GM18520 (cell line): ENCODE measurements around the gene PITPNM3.
"Not testable (repeated sequence)": the region's sequence is repeated elsewhere in the genome, so short reads cannot be mapped to it uniquely, and the experiment has no call there.

ENCODE experiments used
- ATAC-seq: cut with Tn5 transposase; IDR thresholded peaks from one replicate; pipeline ENCODE4 v1.9.1; 2021; ENCODE audit not compliant: unreplicated experiment

Gene PITPNM3

DNA sequence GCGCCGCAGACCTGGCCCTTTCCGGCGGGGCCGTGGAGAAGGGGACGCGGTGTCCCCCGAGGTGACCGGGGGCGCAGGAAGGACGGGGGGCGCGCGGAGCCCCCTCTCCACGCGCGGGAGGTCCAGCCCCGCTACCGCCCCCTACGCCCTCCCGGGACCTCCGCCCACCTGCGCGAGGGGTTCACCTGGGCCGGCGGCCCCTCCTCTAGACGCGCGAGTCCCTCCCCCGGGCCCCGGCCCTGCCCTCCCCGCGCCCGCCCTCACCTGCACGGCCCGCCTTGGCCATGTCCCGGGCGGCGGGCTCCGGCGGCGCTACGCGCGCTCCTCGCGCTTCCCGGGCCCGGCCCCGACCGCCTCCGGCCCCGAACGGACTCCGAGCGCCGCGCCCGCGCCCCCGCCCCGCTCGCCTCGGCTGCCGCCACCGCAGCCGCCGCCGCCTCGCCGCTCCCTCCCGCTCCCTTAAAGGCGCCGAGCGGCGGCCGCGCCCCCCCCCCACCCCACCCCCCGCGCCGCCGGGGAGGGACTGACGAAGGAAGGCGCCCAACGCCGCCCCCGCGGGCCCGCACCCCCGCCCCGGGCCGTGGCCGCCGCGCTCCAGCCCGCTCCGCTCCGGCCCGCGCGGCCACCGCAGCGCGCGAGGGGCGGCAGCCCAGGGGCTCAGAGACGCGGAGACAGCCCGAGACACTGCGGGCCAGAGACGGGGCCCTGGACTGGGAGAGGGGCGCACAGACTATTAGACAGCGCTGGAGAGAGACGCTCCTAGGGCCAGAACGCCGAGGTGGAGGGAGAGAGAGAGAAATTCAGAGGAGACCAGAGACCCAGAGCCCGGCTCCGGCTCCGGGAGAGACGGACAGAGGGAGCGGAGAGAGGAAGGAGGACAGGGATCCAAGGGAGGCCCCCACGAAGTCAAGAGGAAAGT lies at the start of gene PITPNM3:
PITPNM3 (minus strand) TSS at position 435 of the 919 bp plus-strand sequence; CDS start at position 286, 149 bp downstream.
- ATAC-seq: no peak

GRCh38 chr17:6605142-6605541 lies 48.8 kb upstream of the PITPNM3 start:
- no peak for ATAC-seq

- ATAC-seq: no peak
These were observed 47.5 kb upstream of the PITPNM3 start for GRCh38 chr17:6603744-6604325.

- no peak for ATAC-seq
These were observed 45.8 kb upstream of the PITPNM3 start for GRCh38 chr17:6602141-6602540.

DNA sequence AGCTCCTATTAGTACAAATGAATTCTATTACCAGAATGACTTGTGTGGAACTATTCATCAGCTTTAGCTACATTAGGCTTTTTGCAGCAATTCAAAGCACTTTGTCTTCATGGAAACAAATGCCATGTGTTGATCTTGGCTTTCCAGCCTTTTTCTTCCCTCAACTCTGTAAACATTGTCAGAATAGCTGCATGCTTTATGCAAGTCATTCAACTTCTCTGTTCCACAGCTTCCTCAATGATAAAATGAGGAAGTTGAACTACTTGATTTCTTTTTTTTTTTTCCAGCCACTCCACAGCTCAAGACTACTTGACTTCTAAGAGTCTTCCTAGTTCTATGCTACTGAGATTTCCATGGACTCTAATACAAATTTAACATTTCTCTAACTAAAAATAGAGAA lies 43.0 kb upstream of the PITPNM3 start:
- ATAC-seq: no peak

DNA sequence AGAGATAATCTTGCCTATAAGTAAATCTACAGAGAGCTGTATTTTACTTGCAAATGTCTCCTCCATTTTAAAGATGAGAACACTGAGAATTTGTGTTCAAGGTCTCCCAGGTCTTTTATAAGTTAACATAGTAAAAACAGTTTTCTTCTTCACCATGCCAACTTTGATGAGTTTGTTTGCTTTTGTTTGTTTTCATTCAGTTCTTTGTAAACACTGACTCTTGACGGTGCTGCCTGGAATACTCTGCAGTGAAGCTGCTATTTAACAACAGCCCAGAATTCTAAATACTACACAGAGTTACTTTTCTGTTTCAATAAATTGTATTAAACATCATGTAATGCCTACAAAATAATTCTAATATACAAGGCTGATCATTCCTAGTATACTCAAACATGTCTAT lies 41.4 kb upstream of the PITPNM3 start:
- ATAC-seq: no peak

DNA sequence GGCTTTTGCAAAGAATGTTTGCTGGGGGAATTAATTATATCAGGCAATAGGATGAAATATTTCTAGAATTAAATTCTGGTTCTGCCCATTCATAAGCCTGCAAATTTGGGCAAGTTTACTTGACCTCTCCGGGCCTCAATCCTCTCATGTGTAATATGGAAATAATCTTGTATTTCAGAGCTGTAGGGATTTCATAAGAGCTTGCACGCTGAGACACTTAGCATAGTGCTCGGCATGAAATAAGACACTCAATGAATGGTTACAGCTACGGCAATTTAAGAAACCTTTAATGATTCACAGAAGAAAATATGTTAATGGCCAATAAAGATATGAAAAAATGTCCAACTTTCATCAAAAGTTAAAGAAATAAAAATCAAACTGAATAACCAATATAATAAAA lies 40.6 kb upstream of the PITPNM3 start:
- no peak for ATAC-seq

GRCh38 chr17:6596511-6596910 lies 40.2 kb upstream of the PITPNM3 start:
- no peak for ATAC-seq

DNA sequence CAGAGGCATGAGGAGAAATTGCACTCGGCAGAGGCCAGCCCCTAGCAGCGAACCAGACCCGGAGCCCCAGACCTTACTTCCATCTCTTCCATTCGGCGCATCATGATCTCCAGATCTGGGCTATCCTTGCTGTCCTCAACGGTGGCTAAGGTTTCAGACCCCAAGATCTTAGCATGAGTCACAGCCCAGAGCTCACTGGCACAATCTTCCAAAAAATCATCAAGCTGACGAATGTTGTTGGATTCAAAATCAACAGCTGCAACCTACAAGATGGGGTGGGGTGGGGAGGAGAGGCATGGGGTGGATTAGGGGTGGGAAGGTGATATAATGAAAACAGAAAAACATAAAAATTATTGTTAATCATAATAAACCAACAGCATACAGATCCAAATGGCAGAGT lies 39.7 kb upstream of the PITPNM3 start:
- no peak for ATAC-seq

DNA sequence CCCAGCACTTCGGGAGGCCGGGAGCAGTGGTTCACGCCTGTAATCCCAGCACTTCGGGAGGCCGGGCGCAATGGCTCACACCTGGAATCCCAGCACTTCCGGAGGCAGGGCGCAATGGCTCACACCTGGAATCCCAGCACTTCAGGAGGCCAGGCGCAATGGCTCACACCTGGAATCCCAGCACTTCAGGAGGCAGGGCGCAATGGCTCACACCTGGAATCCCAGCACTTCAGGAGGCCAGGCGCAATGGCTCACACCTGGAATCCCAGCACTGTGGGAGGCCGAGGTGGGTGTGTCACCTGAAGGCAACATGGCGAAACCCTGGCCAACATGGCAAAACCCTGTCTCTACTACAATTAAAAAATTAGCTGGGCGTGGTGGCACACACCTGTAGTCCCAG lies 37.0 kb upstream of the PITPNM3 start:
- ATAC-seq: not testable (repeated sequence)

DNA sequence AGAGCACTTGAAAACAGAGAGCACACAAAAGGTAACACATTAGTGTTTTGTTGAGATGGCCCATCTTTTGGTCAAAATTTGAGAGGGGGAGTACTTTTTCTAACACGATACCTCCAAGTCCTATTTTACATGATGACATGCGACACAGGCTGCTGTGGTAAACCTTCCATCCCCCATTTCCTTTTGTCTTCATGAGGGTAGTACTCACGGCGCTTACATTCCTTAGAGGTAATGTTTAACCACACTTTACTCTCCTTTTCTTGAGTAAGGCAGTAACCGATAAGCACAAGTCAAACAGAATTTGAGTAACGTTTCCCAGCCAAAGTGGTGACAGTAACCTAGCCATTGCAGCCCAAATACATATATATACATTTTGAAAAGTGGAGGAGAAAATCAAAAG lies 35.8 kb upstream of the PITPNM3 start:
- no peak for ATAC-seq

- no peak for ATAC-seq
These were observed 35.3 kb upstream of the PITPNM3 start for GRCh38 chr17:6591599-6592158.

DNA sequence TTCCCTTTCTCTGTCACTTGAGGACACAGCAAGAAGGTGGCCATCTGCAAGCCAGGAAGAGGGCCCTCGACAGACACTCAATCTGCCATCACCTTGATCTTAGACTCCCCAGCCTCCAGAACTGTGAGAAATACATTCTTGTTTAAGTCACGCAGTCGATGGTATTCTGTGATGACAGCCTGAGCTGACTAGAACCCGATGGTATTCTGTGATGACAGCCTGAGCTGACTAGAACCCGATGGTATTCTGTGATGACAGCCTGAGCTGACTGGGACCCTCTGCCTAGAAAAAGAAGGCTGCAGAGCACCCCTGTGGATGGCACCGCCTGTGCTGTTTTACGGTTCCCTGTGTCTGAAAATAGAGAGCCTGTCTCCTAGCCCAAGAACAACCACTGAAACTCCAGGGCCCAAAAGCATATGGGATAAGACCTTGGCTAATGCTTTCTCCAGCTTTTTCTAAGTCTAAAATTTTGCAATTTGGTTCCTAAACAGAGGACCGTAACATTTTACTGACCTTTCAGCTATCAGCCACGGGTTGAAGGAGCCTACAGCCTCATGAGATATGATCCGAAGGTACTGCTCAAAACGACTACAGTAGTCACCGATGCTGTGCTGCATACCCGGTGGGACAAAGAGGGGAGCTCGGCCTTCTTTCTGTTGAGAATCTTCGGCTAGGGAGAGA lies 33.1 kb upstream of the PITPNM3 start:
- ATAC-seq: no peak

GRCh38 chr17:6588165-6588564 lies 31.8 kb upstream of the PITPNM3 start:
- no peak for ATAC-seq

GRCh38 chr17:6587310-6587709 lies 31.0 kb upstream of the PITPNM3 start:
- no peak for ATAC-seq

DNA sequence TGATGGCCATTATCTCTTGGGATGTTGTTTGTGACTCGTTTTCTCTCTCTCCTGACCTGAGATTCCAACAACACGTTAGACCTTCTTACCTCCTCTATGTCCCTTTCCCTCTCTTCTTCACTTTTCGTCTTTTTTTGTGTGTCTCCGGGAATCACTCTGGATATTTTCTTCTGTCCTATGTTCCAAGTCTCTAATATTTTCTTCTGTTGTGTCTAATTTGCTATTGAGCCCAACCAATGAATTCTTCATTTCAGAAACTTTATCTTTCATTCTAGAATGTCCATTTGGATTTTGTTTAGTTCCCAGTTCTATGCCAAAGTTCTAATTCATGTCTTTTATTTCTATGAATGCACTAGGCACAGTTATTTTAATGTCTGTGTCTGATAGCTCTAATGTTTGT lies 27.1 kb upstream of the PITPNM3 start:
- ATAC-seq: no peak

- no peak for ATAC-seq
These were observed 24.3 kb upstream of the PITPNM3 start for GRCh38 chr17:6580625-6581024.

- ATAC-seq: no peak
These were observed 22.1 kb upstream of the PITPNM3 start for GRCh38 chr17:6578491-6578890.

DNA sequence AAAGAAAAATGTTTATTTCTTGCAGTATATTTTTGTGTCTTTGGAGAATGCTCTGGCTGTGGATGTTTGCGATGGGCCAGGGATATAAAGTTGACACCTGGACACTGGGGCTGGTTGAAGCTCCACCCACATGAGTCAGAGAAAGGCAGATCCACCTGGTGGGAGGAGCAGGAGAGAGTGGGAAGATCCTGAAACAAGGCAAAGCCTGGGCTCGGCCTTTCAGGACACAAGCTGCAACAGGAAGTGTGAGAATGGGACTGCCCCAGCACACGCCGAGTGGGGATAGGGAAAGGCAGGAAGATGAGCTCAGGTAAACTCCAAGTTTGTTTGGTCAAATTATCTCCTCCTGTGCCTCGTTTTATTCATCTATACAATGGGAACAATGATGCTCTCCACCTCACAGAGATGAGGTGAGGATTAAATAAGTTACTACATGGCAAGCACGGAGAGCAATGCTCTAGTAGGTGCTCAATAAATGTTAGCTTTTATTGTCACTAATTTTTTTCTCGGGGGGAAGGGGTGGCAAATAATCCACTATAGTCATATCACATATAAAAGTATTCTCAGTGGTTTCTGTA lies 21.4 kb upstream of the PITPNM3 start:
- no peak for ATAC-seq

GRCh38 chr17:6576038-6576785 lies 19.9 kb upstream of the PITPNM3 start:
- no peak for ATAC-seq

DNA sequence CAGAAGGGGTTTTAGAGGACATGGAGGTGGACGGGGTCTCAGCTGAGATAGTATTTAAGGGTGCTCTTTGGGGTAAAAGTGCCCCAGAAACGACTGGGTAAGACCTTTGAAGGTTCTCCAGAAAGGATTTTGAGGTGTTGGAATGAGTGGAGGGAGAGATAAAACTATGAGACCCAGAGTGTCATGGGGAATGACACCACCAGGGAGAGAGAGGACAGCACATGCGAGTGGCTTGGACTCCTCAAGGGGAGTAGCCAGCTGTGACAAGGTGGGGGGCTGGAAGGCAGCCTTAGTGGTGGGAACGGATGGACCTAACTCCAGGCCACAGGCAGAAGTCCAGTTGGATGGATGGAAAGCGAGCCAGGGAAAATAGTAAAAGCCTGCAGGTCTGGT lies 19.2 kb upstream of the PITPNM3 start:
- ATAC-seq: no peak
